ENCODE measurements around the gene NAALADL2. TPM values are rescaled to one million over a fixed set of nuclear protein-coding genes. Genes with fewer than 3 reads are reported as not detected.

Gene NAALADL2
- polyA plus RNA-seq, 1 donor from 2014 or later: 1.6 TPM

DNA sequence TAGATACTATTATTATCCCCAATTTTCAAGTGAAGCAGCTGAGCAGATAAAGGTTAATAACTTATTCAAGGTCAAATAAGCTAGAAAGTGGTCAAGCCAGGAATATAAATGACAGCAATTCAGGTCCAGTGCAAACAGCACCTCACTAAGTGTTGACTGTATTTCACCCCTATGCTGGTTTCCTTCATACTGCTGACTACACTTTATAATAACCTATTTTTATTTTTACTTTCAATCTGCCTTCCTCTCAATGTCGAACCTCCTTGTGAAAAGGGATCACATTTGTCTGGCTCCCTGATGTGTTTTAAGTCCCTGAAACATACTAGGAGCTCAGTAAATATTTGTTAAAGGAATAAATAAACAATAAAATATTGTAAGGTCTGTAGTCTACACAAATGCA, 146.1 kb downstream of the NAALADL2 start:
- Histone ChIP-seq H3K27me3 (ENCODE audit: insufficient read depth, low read depth, low read length) (no peaks in the 10 kb centered on the region), H3K9me2 (ENCODE audit: insufficient read depth, low read length) (no peaks in the 10 kb centered on the region), H3K9me3 (ENCODE audit: low read length) (no peaks in the 10 kb centered on the region), H3F3A (ENCODE audit: insufficient read depth, low read length, poor library complexity, severe bottlenecking) (no peaks in the 10 kb centered on the region), H3K79me2 (replicated peaks; ENCODE audit: insufficient read depth, low read length) (no peaks in the 10 kb centered on the region), H3K4me3 (ENCODE audit: low read length) (no peak overlapping the region), H3K36me3 (ENCODE audit: insufficient read depth, low read length) (no peaks in the 10 kb centered on the region), H3K27ac (ENCODE audit: low read length) (no peak overlapping the region), H3K9ac (ENCODE audit: low read length) (no peak overlapping the region), H2AFZ (ENCODE audit: low read depth, low read length) (no peak overlapping the region), H3K4me2 (ENCODE audit: low read length) (no peak overlapping the region), H4K20me1 (ENCODE audit: insufficient read depth) (no peaks in the 10 kb centered on the region)
- TF ChIP-seq SMC3 (conservative IDR thresholded peaks at IDR 0.05; ENCODE audit: poor library complexity): no peak

DNA sequence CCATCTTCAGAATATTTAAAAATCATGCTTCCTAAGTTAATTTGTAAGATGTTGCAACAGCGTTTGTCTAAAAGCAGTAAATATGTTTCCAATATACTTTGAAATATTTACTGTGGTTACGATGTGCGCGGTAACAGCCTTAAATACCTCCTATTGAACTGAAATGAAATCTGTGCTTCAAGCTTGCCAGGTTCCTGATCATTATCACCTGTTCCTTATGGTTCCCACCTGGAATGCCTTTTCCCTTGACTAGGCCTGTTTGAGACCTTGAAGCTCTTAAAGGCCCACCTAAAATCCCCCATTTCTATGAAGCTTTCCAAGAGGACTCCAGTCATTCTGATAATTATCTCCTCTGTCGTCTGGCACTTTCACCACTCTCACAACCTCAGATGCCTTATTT, 146.7 kb downstream of the NAALADL2 start:
- Histone ChIP-seq H3K9me3 (ENCODE audit: low read length) (no peaks in the 10 kb centered on the region), H3F3A (ENCODE audit: insufficient read depth, low read length, poor library complexity, severe bottlenecking) (no peaks in the 10 kb centered on the region), H3K4me2 (ENCODE audit: low read length) (no peak overlapping the region), H2AFZ (ENCODE audit: low read depth, low read length) (no peak overlapping the region), H3K79me2 (replicated peaks; ENCODE audit: insufficient read depth, low read length) (no peaks in the 10 kb centered on the region), H3K27me3 (ENCODE audit: insufficient read depth, low read depth, low read length) (no peaks in the 10 kb centered on the region), H4K20me1 (ENCODE audit: insufficient read depth) (no peaks in the 10 kb centered on the region), H3K4me3 (ENCODE audit: low read length) (no peak overlapping the region), H3K27ac (ENCODE audit: low read length) (no peak overlapping the region), H3K9ac (ENCODE audit: low read length) (no peak overlapping the region), H3K9me2 (ENCODE audit: insufficient read depth, low read length) (no peaks in the 10 kb centered on the region), H3K36me3 (ENCODE audit: insufficient read depth, low read length) (no peaks in the 10 kb centered on the region)
- no peak for TF ChIP-seq TAF1 (IDR thresholded peaks at IDR 0.05; ENCODE audit: low read depth)
- TF ChIP-seq, protein P1, sequence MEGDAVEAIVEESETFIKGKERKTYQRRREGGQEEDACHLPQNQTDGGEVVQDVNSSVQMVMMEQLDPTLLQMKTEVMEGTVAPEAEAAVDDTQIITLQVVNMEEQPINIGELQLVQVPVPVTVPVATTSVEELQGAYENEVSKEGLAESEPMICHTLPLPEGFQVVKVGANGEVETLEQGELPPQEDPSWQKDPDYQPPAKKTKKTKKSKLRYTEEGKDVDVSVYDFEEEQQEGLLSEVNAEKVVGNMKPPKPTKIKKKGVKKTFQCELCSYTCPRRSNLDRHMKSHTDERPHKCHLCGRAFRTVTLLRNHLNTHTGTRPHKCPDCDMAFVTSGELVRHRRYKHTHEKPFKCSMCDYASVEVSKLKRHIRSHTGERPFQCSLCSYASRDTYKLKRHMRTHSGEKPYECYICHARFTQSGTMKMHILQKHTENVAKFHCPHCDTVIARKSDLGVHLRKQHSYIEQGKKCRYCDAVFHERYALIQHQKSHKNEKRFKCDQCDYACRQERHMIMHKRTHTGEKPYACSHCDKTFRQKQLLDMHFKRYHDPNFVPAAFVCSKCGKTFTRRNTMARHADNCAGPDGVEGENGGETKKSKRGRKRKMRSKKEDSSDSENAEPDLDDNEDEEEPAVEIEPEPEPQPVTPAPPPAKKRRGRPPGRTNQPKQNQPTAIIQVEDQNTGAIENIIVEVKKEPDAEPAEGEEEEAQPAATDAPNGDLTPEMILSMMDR (IDR thresholded peaks at IDR 0.05; ENCODE audit: poor library complexity, severe bottlenecking): no peak
- TF ChIP-seq, protein P2, sequence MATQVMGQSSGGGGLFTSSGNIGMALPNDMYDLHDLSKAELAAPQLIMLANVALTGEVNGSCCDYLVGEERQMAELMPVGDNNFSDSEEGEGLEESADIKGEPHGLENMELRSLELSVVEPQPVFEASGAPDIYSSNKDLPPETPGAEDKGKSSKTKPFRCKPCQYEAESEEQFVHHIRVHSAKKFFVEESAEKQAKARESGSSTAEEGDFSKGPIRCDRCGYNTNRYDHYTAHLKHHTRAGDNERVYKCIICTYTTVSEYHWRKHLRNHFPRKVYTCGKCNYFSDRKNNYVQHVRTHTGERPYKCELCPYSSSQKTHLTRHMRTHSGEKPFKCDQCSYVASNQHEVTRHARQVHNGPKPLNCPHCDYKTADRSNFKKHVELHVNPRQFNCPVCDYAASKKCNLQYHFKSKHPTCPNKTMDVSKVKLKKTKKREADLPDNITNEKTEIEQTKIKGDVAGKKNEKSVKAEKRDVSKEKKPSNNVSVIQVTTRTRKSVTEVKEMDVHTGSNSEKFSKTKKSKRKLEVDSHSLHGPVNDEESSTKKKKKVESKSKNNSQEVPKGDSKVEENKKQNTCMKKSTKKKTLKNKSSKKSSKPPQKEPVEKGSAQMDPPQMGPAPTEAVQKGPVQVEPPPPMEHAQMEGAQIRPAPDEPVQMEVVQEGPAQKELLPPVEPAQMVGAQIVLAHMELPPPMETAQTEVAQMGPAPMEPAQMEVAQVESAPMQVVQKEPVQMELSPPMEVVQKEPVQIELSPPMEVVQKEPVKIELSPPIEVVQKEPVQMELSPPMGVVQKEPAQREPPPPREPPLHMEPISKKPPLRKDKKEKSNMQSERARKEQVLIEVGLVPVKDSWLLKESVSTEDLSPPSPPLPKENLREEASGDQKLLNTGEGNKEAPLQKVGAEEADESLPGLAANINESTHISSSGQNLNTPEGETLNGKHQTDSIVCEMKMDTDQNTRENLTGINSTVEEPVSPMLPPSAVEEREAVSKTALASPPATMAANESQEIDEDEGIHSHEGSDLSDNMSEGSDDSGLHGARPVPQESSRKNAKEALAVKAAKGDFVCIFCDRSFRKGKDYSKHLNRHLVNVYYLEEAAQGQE (IDR thresholded peaks at IDR 0.05; ENCODE audit: borderline replicate concordance): no peak
- TF ChIP-seq POLR2AphosphoS5 (IDR thresholded peaks at IDR 0.05): no peak
- TF ChIP-seq SMC3 (conservative IDR thresholded peaks at IDR 0.05; ENCODE audit: poor library complexity): no peak

DNA sequence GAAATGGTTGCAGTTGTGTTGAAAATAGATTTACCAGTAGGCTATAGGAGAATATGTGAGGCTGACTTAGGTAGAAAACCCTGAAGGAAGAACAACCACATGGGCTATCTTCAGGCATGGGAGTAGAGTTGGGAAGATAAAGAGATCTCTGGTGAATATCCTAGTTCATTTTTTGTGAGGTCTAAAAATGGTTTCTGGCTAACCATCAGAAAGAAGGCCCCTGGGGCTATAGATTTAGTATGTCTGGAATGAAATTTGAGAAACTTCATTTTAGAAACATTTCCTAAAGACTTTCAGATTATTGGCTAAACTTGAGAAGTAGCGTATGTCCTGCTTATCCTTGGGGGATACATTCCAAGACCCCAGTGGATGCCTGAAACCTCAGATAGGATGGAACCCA, 148.2 kb downstream of the NAALADL2 start:
- H3K27ac ChIP-seq (ENCODE audit: low read length): no peak overlapping the region
- H3K79me2 ChIP-seq (replicated peaks; ENCODE audit: insufficient read depth, low read length): no peaks in the 10 kb centered on the region
- no peaks in the 10 kb centered on the region for H4K20me1 ChIP-seq (ENCODE audit: insufficient read depth)
- H3K27me3 ChIP-seq (ENCODE audit: insufficient read depth, low read depth, low read length): no peaks in the 10 kb centered on the region
- TF ChIP-seq EZH2 (IDR thresholded peaks at IDR 0.05; ENCODE audit: borderline replicate concordance, insufficient read depth, low read length, poor library complexity, severe bottlenecking) (no peak), POLR2AphosphoS5 (IDR thresholded peaks at IDR 0.05) (no peak), TAF1 (IDR thresholded peaks at IDR 0.05; ENCODE audit: low read depth) (no peak), EP300 (conservative IDR thresholded peaks at IDR 0.05; ENCODE audit: poor library complexity, severe bottlenecking) (no peak), MXI1 (conservative IDR thresholded peaks at IDR 0.05; ENCODE audit: poor library complexity, severe bottlenecking) (no peak), RAD21 (conservative IDR thresholded peaks at IDR 0.05) (no peak), SMC3 (conservative IDR thresholded peaks at IDR 0.05; ENCODE audit: poor library complexity) (no peak)
- TF ChIP-seq, protein P2 (IDR thresholded peaks at IDR 0.05; ENCODE audit: borderline replicate concordance): no peak
- TF ChIP-seq, protein P1 (IDR thresholded peaks at IDR 0.05; ENCODE audit: poor library complexity, severe bottlenecking): no peak
- H3K9ac ChIP-seq (ENCODE audit: low read length): no peak overlapping the region
- no peak overlapping the region for H3K4me3 ChIP-seq (ENCODE audit: low read length)
- no peaks in the 10 kb centered on the region for H3K9me3 ChIP-seq (ENCODE audit: low read length)
- H2AFZ ChIP-seq (ENCODE audit: low read depth, low read length): no peak overlapping the region
- no peaks in the 10 kb centered on the region for H3K9me2 ChIP-seq (ENCODE audit: insufficient read depth, low read length)
- H3K4me2 ChIP-seq (ENCODE audit: low read length): no peak overlapping the region
- no peaks in the 10 kb centered on the region for H3K36me3 ChIP-seq (ENCODE audit: insufficient read depth, low read length)
- no peaks in the 10 kb centered on the region for H3F3A ChIP-seq (ENCODE audit: insufficient read depth, low read length, poor library complexity, severe bottlenecking)
